GM12891 (cell line): ENCODE data around the gene CORO1A.

ENCODE experiments used
- POLR2A ChIP-seq: IDR thresholded peaks from 2 replicates; pipeline ENCODE4 v1.6.1; 2011; ENCODE audit warnings: low read depth, low read length, control low read depth
- POLR2AphosphoS5 ChIP-seq: IDR thresholded peaks from 2 replicates; pipeline ENCODE4 v1.6.1; 2011; ENCODE audit warnings: low read depth, low read length, control low read depth
- POU2F2 ChIP-seq: IDR thresholded peaks from 2 replicates; pipeline ENCODE4 v1.6.1; 2011; ENCODE audit warnings: low read depth, mild to moderate bottlenecking, control low read depth, low read length, moderate library complexity
- SPI1 ChIP-seq: IDR thresholded peaks from 2 replicates; pipeline ENCODE4 v1.6.1; 2011; ENCODE audit warnings: low read depth, low read length, control low read depth
- TAF1 ChIP-seq: IDR thresholded peaks from 2 replicates; pipeline ENCODE4 v1.6.1; 2011; ENCODE audit warnings: low read depth, low read length, control low read depth

DNA sequence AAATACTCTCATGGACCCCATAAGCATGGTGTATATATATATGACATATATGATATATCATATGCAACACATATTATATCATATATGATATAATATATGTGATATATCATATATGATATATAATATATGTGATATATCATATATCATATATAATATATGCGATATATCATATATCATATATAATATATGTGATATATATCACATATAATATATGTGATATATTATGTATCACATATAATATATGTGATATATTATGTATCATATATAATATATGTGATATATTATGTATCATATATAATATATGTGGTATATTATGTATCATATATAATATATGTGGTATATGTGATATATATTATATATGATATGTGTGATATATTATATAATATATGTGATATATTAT lies 38.5 kb upstream of the CORO1A start:
- TF ChIP-seq POLR2A: no peak
- no peak for TF ChIP-seq POLR2AphosphoS5
- no peak for TF ChIP-seq TAF1
- TF ChIP-seq POU2F2: no peak
- no peak for TF ChIP-seq SPI1
